Omental fat pad (tissue), 4 donors: ENCODE results near the gene DHX9. TPM values are rescaled to one million over a fixed set of nuclear protein-coding genes. Genes with fewer than 3 reads are reported as not detected.

Experiments used
- ATAC-seq: fragments of 150-250 bp; one replicate; pipeline ENCODE4 v1.9.1; 2016; ENCODE audit warnings: mild to moderate bottlenecking, moderate library complexity; ENCODE audit not compliant: low FRiP score
- DNase-seq: peaks from one replicate; pipeline ENCODE4 v3.0.0-alpha.2; 2019; ENCODE audit warnings: low spot score
- total RNA-seq, 4 donors: library from RNA; depleted of rRNA; stranded (reverse); fragments of >200 nt; gene quantifications; one replicate each; pipeline ENCODE4 v1.1.0, GENCODE V29; 2016
- TF ChIP-seq, protein P1 (sequence below), 3 donors: fragments of 450-650 bp; IDR thresholded peaks; one replicate each; pipeline ENCODE4 v1.5.1; 2016 to 2017; ENCODE audit warnings: antibody characterized with exemption in 3 of 3, mild to moderate bottlenecking in 3 of 3, moderate library complexity in 2 of 3

Gene DHX9
- total RNA-seq, 4 donors from 2014 or later, result 79.7 to 135 (median 88.8) TPM

DNA sequence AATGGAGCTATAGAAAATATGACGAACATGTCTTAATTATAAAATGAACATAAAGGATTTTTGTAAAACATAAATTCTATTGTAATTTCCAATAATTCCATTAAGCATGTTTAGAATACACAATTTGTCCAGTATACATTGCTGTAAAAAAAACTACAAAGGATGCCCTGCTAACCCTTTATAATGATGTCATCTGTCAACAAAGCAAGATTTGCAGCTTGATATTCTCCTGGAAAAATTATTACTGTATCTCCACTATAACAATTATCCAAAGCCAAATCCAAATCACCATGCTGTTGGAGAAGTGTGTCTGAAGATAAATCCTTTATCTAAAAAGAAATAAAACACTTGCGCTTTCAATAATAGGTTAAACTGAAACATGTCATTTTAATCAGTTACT, 66.2 kb downstream of the DHX9 start:
- TF ChIP-seq, protein P1, sequence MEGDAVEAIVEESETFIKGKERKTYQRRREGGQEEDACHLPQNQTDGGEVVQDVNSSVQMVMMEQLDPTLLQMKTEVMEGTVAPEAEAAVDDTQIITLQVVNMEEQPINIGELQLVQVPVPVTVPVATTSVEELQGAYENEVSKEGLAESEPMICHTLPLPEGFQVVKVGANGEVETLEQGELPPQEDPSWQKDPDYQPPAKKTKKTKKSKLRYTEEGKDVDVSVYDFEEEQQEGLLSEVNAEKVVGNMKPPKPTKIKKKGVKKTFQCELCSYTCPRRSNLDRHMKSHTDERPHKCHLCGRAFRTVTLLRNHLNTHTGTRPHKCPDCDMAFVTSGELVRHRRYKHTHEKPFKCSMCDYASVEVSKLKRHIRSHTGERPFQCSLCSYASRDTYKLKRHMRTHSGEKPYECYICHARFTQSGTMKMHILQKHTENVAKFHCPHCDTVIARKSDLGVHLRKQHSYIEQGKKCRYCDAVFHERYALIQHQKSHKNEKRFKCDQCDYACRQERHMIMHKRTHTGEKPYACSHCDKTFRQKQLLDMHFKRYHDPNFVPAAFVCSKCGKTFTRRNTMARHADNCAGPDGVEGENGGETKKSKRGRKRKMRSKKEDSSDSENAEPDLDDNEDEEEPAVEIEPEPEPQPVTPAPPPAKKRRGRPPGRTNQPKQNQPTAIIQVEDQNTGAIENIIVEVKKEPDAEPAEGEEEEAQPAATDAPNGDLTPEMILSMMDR (IDR thresholded peaks at IDR 0.05), result no peak
- ATAC-seq (no peak), DNase-seq (no peak)

DNA sequence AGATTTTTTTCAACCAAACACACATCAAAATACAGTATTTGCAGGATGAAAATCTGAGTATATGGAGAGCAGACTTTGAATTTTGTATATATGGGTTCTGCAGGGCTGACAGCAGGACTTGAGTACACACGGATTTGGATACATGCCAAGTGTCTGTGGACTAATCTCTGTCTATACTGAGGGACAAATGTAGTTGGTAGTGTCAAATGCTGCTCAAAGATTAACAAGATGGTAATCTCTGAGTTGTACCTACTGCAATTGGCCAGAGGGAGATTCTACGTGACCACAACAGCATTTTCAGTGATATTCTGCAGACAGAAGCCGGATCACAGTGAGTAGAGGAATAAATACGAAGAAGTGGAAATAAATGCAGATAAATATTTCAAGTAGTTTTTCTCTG, 70.4 kb downstream of the DHX9 start:
- no peak for DNase-seq

DNA sequence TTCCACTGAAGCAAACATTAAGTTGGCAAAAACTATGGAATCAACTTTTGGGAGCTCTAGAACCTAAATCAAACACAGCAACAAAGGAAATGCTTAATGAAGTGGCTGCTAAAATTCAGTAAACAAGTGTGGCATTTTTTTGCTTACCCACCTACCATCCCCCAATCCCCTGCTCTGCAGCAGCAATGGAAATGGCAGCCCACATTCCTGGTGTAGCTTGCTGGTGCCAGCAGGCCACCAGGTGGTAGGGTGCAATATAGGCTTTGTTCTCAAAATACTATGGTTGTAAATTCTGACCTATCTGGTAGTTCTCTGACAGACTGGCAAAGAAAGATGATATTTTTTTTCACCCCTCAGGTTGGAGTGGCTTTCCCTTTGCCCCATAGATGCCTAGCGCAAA, 71.0 kb downstream of the DHX9 start:
- TF ChIP-seq, protein P1 (IDR thresholded peaks at IDR 0.05), result no peak
- ATAC-seq (no peak), DNase-seq (no peak)

More for the DNA sequence above, 70.4 kb downstream of the DHX9 start:
- ATAC-seq, result no peak
- TF ChIP-seq, protein P1 (IDR thresholded peaks at IDR 0.05), result no peak

DNA sequence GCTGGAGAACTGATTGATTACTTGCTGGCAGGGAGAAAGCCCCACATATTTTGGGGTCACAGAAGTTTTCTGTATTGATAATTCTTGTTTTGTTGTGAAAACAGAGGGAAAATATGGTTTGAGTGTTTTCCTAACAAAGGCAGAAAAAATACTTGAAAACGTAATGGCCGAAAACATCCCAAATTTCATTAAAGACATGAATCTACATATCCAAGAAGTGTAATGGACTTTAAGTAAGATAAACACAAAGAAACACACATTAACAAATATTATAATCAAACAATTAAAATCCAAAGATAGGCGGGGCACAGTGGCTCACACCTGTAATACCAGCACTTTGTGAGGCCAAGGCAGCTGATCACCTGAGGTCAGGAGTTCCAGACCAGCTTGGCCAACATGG, 74.3 kb downstream of the DHX9 start:
- ATAC-seq (no peak), DNase-seq (no peak)
- TF ChIP-seq, protein P1 (IDR thresholded peaks at IDR 0.05), result no peak

DNA sequence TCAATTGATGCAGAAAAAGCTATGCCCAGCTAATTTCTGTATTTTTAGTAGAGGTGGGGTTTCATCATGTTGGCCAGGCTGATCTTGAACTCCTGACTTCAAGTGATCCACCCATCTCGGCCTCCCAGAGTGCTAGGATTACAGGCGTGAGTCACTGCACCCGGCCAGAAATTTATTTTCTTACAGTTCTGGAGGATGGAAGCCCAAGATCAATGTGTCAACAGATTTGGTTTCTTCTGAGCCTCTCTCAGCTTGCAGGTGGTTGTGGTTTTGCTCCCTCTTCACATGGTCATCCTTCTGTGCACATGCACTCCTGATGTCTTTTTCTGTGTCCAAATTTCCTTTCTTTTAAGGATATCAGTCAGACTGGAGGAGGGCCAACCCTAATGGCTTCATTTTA, 78.2 kb downstream of the DHX9 start:
- ATAC-seq (no peak), DNase-seq (no peak)
- TF ChIP-seq, protein P1 (IDR thresholded peaks at IDR 0.05), result no peak

DNA sequence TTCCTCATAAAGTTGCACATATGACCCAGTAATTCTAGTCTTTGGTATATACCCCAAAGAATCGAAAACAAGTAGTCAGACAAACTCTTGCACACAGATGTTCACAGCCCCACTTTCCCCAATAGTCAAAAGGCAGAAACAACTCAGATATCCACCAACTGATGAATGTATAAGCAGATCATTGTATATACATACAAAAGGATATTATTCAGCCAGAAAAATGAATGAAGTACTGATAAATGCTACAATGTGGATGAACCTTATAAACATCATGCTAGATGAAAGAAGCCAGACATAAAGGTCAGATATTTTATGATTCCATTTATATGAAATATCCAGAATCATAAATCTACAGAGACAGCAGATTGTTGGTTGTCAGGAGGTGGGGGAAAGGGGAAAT, 86.5 kb downstream of the DHX9 start:
- no peak for ATAC-seq
- no peak for DNase-seq
- TF ChIP-seq, protein P1 (IDR thresholded peaks at IDR 0.05), result no peak

DNA sequence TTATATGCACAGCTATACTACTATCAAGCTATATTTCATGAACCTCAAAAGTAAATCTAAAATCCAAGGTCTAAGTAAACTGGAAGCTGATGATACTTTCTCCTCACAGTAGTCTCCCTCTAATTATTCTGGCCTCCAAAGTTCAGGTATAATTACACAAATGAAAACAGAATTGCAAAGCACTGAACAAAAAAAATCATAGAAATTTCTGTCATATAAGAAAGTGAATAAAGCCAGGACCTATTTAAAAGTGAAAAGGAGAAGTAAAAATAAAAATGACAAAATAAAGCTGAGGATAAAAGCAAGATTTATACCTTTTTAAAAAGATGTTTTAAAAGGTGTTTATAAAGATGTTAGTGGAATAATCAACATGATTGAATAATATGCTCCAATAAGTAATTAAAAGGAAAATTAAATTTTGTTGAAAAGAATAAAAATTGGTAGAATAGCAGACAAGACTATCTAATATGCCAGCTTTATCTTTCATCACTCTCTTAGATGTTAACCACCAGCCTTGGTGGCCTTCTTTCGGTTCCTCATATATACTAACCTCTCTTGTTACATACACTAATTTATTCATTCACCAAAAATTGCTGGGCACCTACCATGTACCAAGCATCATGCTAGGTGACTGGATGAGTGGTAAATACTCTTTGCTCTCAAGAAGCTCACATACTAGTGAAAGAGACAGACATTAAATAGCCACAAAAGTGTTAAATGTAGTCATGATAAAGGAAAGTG, 88.7 kb downstream of the DHX9 start:
- ATAC-seq (no peak), DNase-seq (no peak)
- TF ChIP-seq, protein P1 (IDR thresholded peaks at IDR 0.05), result no peak
